GM04503 (cell line): ENCODE results near the gene GPRC5B.

Experiments
- DNase-seq: peaks from one replicate; pipeline ENCODE4 v3.0.0-alpha.2; 2012; ENCODE audit warnings: low read depth

GPRC5B gene

GRCh38 chr16:19896951-19897350 is 12.3 kb upstream of the GPRC5B start:
- DNase-seq: no peak

- DNase-seq: no peak
These were observed 9.9 kb upstream of the GPRC5B start for GRCh38 chr16:19894586-19894985.

- no peak for DNase-seq
These were observed 8.3 kb upstream of the GPRC5B start for GRCh38 chr16:19892902-19893301.

GRCh38 chr16:19890901-19891300 is 6.3 kb upstream of the GPRC5B start:
- no peak for DNase-seq

GRCh38 chr16:19888834-19889233 is 4.2 kb upstream of the GPRC5B start:
- DNase-seq: no peak

- no peak for DNase-seq
These were observed 1.7 kb upstream of the GPRC5B start for GRCh38 chr16:19886073-19886941.

- DNase-seq: no peak
These were observed 914 bp upstream of the GPRC5B start for GRCh38 chr16:19885451-19886072.

- no peak for DNase-seq
These were observed 622 bp downstream of the GPRC5B start for GRCh38 chr16:19883966-19884485.

- DNase-seq: no peak
These were observed 1.2 kb downstream of the GPRC5B start for GRCh38 chr16:19883296-19883965.

GRCh38 chr16:19882646-19883045 is 2.0 kb downstream of the GPRC5B start:
- no peak for DNase-seq

GRCh38 chr16:19882186-19882585 is 2.5 kb downstream of the GPRC5B start:
- DNase-seq: no peak

- no peak for DNase-seq
These were observed 2.9 kb downstream of the GPRC5B start for GRCh38 chr16:19881783-19882182.

- DNase-seq: no peak
These were observed 3.6 kb downstream of the GPRC5B start for GRCh38 chr16:19881028-19881427.

GRCh38 chr16:19879241-19879792 is 5.3 kb downstream of the GPRC5B start:
- DNase-seq: no peak

- no peak for DNase-seq
These were observed 5.9 kb downstream of the GPRC5B start for GRCh38 chr16:19878757-19879156.

- no peak for DNase-seq
These were observed 8.1 kb downstream of the GPRC5B start for GRCh38 chr16:19876501-19877059.

GRCh38 chr16:19875900-19876299 is 8.7 kb downstream of the GPRC5B start:
- DNase-seq: no peak

- DNase-seq: no peak
These were observed 9.6 kb downstream of the GPRC5B start for GRCh38 chr16:19874851-19875546.

- DNase-seq: no peak
These were observed 10.6 kb downstream of the GPRC5B start for GRCh38 chr16:19874026-19874425.

GRCh38 chr16:19872935-19873334 is 11.7 kb downstream of the GPRC5B start:
- DNase-seq: no peak

GRCh38 chr16:19872179-19872863 is 12.3 kb downstream of the GPRC5B start:
- no peak for DNase-seq
